DND-41 (cell line): ENCODE data around the gene ANKK1.

Experiments
- EZH2 ChIP-seq: IDR thresholded peaks from 3 replicates; pipeline ENCODE4 v1.6.1; 2012; ENCODE audit warnings: borderline replicate concordance, low read depth, mild to moderate bottlenecking, moderate library complexity, low read length, inconsistent platforms; ENCODE audit not compliant: severe bottlenecking
- TF ChIP-seq, protein P1 (sequence below): IDR thresholded peaks from 2 replicates; pipeline ENCODE4 v1.5.1; 2012; ENCODE audit warnings: borderline replicate concordance, low read length, moderate library complexity, mild to moderate bottlenecking; ENCODE audit not compliant: poor library complexity, severe bottlenecking; ENCODE audit errors: extremely low read depth

- TF ChIP-seq, protein P1, sequence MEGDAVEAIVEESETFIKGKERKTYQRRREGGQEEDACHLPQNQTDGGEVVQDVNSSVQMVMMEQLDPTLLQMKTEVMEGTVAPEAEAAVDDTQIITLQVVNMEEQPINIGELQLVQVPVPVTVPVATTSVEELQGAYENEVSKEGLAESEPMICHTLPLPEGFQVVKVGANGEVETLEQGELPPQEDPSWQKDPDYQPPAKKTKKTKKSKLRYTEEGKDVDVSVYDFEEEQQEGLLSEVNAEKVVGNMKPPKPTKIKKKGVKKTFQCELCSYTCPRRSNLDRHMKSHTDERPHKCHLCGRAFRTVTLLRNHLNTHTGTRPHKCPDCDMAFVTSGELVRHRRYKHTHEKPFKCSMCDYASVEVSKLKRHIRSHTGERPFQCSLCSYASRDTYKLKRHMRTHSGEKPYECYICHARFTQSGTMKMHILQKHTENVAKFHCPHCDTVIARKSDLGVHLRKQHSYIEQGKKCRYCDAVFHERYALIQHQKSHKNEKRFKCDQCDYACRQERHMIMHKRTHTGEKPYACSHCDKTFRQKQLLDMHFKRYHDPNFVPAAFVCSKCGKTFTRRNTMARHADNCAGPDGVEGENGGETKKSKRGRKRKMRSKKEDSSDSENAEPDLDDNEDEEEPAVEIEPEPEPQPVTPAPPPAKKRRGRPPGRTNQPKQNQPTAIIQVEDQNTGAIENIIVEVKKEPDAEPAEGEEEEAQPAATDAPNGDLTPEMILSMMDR = no peak
- no peak for TF ChIP-seq EZH2
Measured at GRCh38 chr11:113444502-113445123, 57.0 kb downstream of the ANKK1 start.
